ENCODE results near the gene DUSP11. TPM values are rescaled to one million over a fixed set of nuclear protein-coding genes. Genes with fewer than 3 reads are reported as not detected.
A peak's percentile ranks its signal among the peaks of the same experiment; 100 is the strongest.

Gene DUSP11
- polyA plus RNA-seq, 1 donor from 2014 or later, result 35.2 TPM

GRCh38 chr2:73736855-73737779 lies 42.8 kb downstream of the DUSP11 start, which contains the start of gene TPRKB:
Gene TPRKB, minus strand, starts transcription at chr2:73737345. Its CDS starts 2,776 bp downstream, at chr2:73734569.
- peaks cover 15% of the 10 kb centered on the region for H3K79me2 ChIP-seq (replicated peaks; ENCODE audit: insufficient read depth, low read length)
- H3F3A ChIP-seq (ENCODE audit: insufficient read depth, low read length, poor library complexity, severe bottlenecking), result no peaks in the 10 kb centered on the region
- H3K27ac ChIP-seq (ENCODE audit: low read length), result peak within 1 kb of the TSS; percentile 77
- H4K20me1 ChIP-seq (ENCODE audit: insufficient read depth), result no peaks in the 10 kb centered on the region
- no peaks in the 10 kb centered on the region for H3K9me2 ChIP-seq (ENCODE audit: insufficient read depth, low read length)
- TF ChIP-seq TAF1 (IDR thresholded peaks at IDR 0.05; ENCODE audit: low read depth) (no peak), CTCF (IDR thresholded peaks at IDR 0.05; ENCODE audit: poor library complexity, severe bottlenecking) (no peak), EZH2 (IDR thresholded peaks at IDR 0.05; ENCODE audit: borderline replicate concordance, insufficient read depth, low read length, poor library complexity, severe bottlenecking) (no peak), SMC3 (conservative IDR thresholded peaks at IDR 0.05; ENCODE audit: poor library complexity) (peak; percentile 35), EP300 (conservative IDR thresholded peaks at IDR 0.05; ENCODE audit: poor library complexity, severe bottlenecking) (peak; percentile 30), MXI1 (conservative IDR thresholded peaks at IDR 0.05; ENCODE audit: poor library complexity, severe bottlenecking) (peak; percentile 94), RAD21 (conservative IDR thresholded peaks at IDR 0.05) (no peak), REST (IDR thresholded peaks at IDR 0.05; ENCODE audit: borderline replicate concordance) (peak; percentile 20), POLR2AphosphoS5 (IDR thresholded peaks at IDR 0.05) (peak; percentile 77)
- H3K36me3 ChIP-seq (ENCODE audit: insufficient read depth, low read length), result no peaks in the 10 kb centered on the region
- peak within 1 kb of the TSS; percentile 82 for H3K4me3 ChIP-seq (ENCODE audit: low read length)
- peak within 1 kb of the TSS; percentile 69 for H3K9ac ChIP-seq (ENCODE audit: low read length)
- no peaks in the 10 kb centered on the region for H3K9me3 ChIP-seq (ENCODE audit: low read length)
- H3K4me2 ChIP-seq (ENCODE audit: low read length), result peak within 1 kb of the TSS; percentile 63
- H3K27me3 ChIP-seq (ENCODE audit: insufficient read depth, low read depth, low read length), result no peaks in the 10 kb centered on the region
- H2AFZ ChIP-seq (ENCODE audit: low read depth, low read length), result peak within 1 kb of the TSS; percentile 92

GRCh38 chr2:73736378-73736777 lies 43.5 kb downstream of the DUSP11 start:
- H3K27ac ChIP-seq (ENCODE audit: low read length), result peak overlapping the region; percentile 67
- no peaks in the 10 kb centered on the region for H3K27me3 ChIP-seq (ENCODE audit: insufficient read depth, low read depth, low read length)
- TF ChIP-seq TAF1 (IDR thresholded peaks at IDR 0.05; ENCODE audit: low read depth), result no peak
- no peak for TF ChIP-seq CTCF (IDR thresholded peaks at IDR 0.05; ENCODE audit: poor library complexity, severe bottlenecking)
- no peak for TF ChIP-seq RAD21 (conservative IDR thresholded peaks at IDR 0.05)
- TF ChIP-seq MXI1 (conservative IDR thresholded peaks at IDR 0.05; ENCODE audit: poor library complexity, severe bottlenecking), result no peak
- no peak for TF ChIP-seq EP300 (conservative IDR thresholded peaks at IDR 0.05; ENCODE audit: poor library complexity, severe bottlenecking)
- TF ChIP-seq REST (IDR thresholded peaks at IDR 0.05; ENCODE audit: borderline replicate concordance), result no peak
- no peak for TF ChIP-seq POLR2AphosphoS5 (IDR thresholded peaks at IDR 0.05)
- no peak for TF ChIP-seq SMC3 (conservative IDR thresholded peaks at IDR 0.05; ENCODE audit: poor library complexity)
- TF ChIP-seq EZH2 (IDR thresholded peaks at IDR 0.05; ENCODE audit: borderline replicate concordance, insufficient read depth, low read length, poor library complexity, severe bottlenecking), result no peak
- no peaks in the 10 kb centered on the region for H3F3A ChIP-seq (ENCODE audit: insufficient read depth, low read length, poor library complexity, severe bottlenecking)
- peaks cover 15% of the 10 kb centered on the region for H3K79me2 ChIP-seq (replicated peaks; ENCODE audit: insufficient read depth, low read length)
- H3K4me3 ChIP-seq (ENCODE audit: low read length), result peak overlapping the region; percentile 82
- peak overlapping the region; percentile 63 for H3K4me2 ChIP-seq (ENCODE audit: low read length)
- H3K9me2 ChIP-seq (ENCODE audit: insufficient read depth, low read length), result no peaks in the 10 kb centered on the region
- peak overlapping the region; percentile 69 for H3K9ac ChIP-seq (ENCODE audit: low read length)
- H3K9me3 ChIP-seq (ENCODE audit: low read length), result no peaks in the 10 kb centered on the region
- no peaks in the 10 kb centered on the region for H3K36me3 ChIP-seq (ENCODE audit: insufficient read depth, low read length)
- H4K20me1 ChIP-seq (ENCODE audit: insufficient read depth), result no peaks in the 10 kb centered on the region
- H2AFZ ChIP-seq (ENCODE audit: low read depth, low read length), result no peak overlapping the region

Measured in neural cell (in vitro differentiated cells).